Rectal smooth muscle tissue (tissue), 1 donor: Measurements from ENCODE around the gene BCOR.
A peak's percentile ranks its signal among the peaks of the same experiment; 100 is the strongest.

Experiments used
- H3K27ac ChIP-seq: one replicate; pipeline ENCODE4 v1.7.0; 2013; ENCODE audit warnings: low read depth, low read length, inconsistent platforms
- H3K27me3 ChIP-seq: one replicate; pipeline ENCODE4 v1.7.0; 2013; ENCODE audit warnings: low read length; ENCODE audit not compliant: control insufficient read depth, insufficient read depth
- H3K36me3 ChIP-seq: one replicate; pipeline ENCODE4 v1.7.0; 2013; ENCODE audit warnings: low read length; ENCODE audit not compliant: control insufficient read depth, insufficient read depth
- H3K4me1 ChIP-seq: one replicate; pipeline ENCODE4 v1.7.0; 2013; ENCODE audit warnings: low read length; ENCODE audit not compliant: control insufficient read depth, insufficient read depth
- H3K4me3 ChIP-seq: one replicate; pipeline ENCODE4 v1.7.0; 2013; ENCODE audit warnings: low read length
- H3K9ac ChIP-seq: one replicate; pipeline ENCODE4 v1.7.0; 2013; ENCODE audit warnings: low read length

BCOR gene

DNA sequence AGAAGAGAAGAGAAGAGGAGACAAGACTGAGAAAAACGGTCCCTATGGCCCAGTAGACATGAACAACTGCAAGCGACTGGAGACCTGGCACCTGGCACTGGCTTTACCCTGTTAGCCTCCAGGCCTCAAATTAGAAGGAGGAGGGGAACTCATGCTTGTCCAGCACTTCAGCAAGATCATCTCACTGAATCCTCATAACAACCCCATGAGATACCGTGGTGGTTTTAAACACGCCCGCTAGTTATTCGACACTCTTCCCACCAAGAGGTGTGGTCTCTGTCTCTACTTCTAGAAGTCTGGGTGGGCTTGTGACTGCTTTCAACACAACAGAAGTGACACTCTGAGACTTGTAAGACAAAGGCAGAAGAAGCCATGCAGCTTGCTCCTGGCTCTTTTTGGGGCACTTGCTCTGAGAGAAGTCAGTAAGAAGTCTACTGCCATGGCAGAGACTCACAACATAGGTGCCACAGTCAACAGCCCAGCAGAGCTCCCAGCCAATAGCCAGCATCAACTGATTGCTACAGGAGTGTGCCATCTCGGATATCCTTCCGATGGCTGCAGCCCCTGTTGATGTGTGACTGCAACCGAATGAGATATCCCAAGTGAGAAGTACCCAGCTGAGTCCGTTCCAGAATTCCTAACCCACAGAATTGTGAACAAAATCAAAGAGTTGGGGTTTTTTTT is 34.0 kb upstream of the BCOR start:
- no peaks in the 10 kb centered on the region for H3K27me3 ChIP-seq
- H3K4me1 ChIP-seq: no peaks in the 10 kb centered on the region
- H3K9ac ChIP-seq: no peak overlapping the region
- peak overlapping the region; percentile 70 for H3K27ac ChIP-seq
- no peak overlapping the region for H3K4me3 ChIP-seq
- H3K36me3 ChIP-seq: no peaks in the 10 kb centered on the region

DNA sequence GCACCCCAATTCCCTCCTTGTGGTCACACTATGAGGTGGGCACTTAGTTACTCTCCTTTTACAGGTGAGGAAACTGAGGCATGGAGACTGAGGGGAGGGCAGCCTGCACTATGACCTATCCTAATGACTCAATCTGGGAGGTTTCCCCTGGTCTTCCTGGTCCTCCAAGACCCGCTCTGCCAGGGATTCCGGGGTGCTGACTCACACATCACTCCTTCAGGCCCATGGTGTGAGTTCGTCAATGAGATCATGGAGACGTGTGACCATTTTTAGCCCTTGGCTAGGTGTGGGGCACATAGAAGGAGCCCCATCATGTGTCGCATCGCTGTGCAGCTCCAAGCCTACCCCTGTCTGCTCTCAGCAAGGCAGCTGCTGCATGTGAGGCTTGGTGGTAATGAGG is 32.4 kb upstream of the BCOR start:
- Histone ChIP-seq H3K27ac (no peak overlapping the region), H3K36me3 (no peaks in the 10 kb centered on the region), H3K4me3 (no peak overlapping the region), H3K9ac (no peak overlapping the region), H3K27me3 (no peaks in the 10 kb centered on the region), H3K4me1 (no peaks in the 10 kb centered on the region)

DNA sequence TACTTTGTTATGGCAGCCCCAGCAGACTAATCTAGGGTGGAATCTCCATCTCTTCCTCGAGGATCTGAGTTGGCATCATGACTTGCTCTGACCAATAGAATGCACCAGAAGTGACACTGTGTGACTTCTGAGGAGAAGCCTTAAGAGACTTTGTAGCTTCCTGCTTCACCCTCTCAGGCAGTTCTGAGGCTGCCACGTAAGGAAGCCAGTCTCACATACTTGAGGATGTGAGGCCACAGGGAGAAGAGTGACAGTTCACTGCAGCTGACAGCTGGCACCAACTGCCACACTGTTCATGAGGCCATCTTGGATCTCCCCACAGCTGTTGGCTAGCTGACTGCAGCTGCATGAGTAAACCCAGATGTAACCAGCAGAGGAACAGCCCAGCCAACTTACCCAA is 29.3 kb upstream of the BCOR start:
- H3K4me3 ChIP-seq: no peak overlapping the region
- H3K36me3 ChIP-seq: no peaks in the 10 kb centered on the region
- no peaks in the 10 kb centered on the region for H3K27me3 ChIP-seq
- no peak overlapping the region for H3K27ac ChIP-seq
- no peak overlapping the region for H3K9ac ChIP-seq
- H3K4me1 ChIP-seq: no peaks in the 10 kb centered on the region

DNA sequence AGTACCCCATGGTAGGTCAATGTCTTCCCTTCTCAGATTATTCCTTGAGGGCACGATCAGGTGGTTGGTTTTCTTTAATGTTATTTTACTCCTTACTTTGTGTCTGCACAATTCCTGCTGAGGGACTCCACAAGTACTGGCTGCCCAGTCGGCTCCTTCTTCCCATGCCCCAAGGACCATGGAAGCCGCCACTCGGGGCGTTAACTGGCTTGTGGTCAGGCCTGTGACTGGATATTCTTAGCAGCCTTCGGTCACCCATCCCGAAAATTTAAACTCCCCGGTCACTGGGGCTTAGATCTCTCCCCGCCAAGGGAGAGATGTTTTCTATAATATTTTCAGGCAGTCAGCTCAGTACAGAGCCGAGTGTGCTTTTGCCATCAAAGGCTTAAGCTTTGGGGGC is 24.7 kb upstream of the BCOR start:
- no peak overlapping the region for H3K27ac ChIP-seq
- H3K9ac ChIP-seq: no peak overlapping the region
- H3K4me3 ChIP-seq: no peak overlapping the region
- no peaks in the 10 kb centered on the region for H3K36me3 ChIP-seq
- no peaks in the 10 kb centered on the region for H3K4me1 ChIP-seq
- no peaks in the 10 kb centered on the region for H3K27me3 ChIP-seq

DNA sequence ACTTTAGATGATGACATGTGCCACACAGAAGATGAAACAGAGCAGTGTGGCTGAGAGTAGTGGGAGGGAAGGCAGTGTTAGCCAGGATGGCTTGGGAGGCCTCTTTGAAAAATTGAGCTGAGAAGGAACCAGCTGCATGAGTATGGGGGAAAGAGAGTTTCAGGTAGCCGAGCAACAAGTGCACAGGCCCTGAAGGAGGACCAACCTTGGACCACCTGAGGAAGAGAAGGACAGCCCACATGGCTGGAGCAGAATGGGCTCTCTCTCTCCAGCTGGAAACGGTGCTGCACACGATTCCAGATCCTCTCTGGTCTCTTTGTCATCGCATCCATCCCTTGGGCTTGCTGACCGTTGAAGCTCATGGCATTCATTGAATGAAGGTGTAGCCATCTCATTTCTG is 23.9 kb upstream of the BCOR start:
- no peaks in the 10 kb centered on the region for H3K4me1 ChIP-seq
- H3K36me3 ChIP-seq: no peaks in the 10 kb centered on the region
- no peak overlapping the region for H3K4me3 ChIP-seq
- H3K27me3 ChIP-seq: no peaks in the 10 kb centered on the region
- H3K27ac ChIP-seq: no peak overlapping the region
- no peak overlapping the region for H3K9ac ChIP-seq

DNA sequence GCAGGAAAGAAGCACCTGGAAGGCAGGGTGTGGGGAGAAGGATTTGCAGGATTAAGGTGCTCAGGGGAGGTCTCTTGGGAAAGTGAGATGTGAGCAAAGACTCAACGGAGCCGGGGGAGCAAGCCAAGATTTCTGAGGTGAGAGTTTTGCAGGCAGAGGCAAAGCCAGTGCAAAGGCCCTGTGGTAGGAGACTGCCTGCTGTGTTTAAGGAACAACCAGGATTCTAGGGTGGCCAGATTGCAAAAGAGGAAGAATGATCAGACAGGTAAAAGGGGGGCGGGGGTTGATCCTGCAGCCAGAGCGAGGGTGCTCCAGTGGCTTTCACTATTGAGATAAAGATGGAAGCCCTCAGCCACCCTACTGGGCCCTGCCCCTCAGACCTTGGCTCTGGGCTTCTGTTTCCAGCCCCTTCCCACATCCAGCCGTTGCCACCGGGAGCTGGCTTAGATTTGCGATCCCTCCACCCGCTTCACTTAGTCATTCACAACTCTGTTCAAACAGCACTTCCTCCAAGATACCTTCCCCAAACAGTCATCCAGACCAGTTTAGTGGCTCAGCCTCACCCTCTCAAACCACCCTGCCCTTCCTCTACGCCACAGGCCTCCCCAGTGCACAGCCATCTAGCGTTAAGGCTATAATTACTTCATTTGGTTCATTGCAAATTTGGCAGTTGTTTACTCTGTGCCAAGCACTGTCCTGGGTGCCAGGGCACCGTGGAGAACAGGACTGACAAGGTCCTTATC is 23.3 kb upstream of the BCOR start:
- H3K4me3 ChIP-seq: no peak overlapping the region
- no peaks in the 10 kb centered on the region for H3K4me1 ChIP-seq
- H3K27ac ChIP-seq: no peak overlapping the region
- H3K9ac ChIP-seq: no peak overlapping the region
- H3K27me3 ChIP-seq: no peaks in the 10 kb centered on the region
- H3K36me3 ChIP-seq: no peaks in the 10 kb centered on the region

DNA sequence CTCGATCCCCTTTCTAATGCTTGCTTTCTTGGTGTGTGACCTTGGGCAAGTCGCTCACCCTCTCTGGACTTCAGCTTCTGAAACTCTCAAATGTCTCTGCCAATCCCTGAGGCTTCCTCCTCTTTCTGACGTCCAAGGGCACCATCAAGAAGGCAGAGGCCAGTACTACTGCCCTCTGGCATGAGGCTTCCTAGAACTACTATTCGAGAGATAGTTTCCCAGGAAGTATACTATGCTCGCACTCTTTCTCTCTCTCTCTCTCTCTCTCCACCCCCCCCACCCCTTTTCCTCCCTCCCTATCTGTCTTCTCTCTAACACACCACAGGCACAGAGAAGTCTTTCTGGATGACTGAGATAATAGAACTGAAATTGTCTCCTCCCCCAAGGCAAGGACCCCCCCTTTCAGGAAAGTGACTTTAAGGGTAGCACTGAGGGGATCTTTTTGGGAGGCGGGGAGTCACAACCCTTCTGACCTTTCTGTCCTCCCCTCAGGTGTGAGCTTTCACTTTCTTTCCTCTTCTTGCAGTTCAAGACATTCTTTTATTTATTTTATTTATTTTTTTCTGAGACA is 20.0 kb upstream of the BCOR start:
- Histone ChIP-seq H3K36me3 (no peaks in the 10 kb centered on the region), H3K27ac (no peak overlapping the region), H3K9ac (no peak overlapping the region), H3K4me3 (no peak overlapping the region), H3K27me3 (no peaks in the 10 kb centered on the region), H3K4me1 (no peaks in the 10 kb centered on the region)

DNA sequence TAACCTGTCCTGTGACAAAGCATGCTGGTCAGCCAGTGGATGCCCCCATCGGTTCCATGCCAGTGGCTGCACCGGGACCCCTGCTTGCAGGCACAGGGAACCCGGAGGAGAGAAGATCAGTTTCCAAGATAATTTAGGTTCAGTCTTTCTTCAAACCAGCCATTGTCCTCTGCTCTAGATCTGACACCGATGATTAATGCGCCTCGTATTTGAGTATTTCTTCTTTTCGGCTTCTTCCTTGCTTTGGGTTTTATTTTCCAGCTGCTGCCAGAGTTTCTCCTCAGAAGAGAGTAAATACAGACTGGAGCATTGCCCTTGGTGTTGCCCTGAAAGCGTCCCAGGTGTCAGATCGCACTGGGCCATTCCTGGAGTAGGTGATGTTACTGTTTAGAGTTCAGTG is 19.2 kb upstream of the BCOR start:
- Histone ChIP-seq H3K4me3 (no peak overlapping the region), H3K4me1 (no peaks in the 10 kb centered on the region), H3K9ac (no peak overlapping the region), H3K27me3 (no peaks in the 10 kb centered on the region), H3K27ac (no peak overlapping the region), H3K36me3 (no peaks in the 10 kb centered on the region)

DNA sequence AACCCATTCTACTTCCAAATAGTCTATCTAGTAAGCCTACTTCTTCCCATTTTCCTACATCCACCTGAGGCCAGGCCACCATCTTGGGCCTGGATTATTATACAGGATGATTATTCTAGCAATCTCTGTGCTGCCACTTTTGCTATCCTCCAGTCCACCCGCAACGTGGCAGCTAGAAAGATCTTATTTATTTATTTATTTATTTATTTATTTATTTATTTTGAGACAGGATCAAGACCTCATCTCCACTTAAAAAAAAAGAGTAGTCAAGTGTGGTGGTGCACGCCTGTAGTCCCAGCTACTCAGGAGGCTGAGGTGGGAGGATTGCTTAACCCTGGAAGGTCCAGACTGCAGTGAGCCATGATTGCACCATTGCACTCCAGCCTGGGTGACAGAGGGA is 15.2 kb upstream of the BCOR start:
- Histone ChIP-seq H3K4me3 (no peak overlapping the region), H3K4me1 (peaks cover 3% of the 10 kb centered on the region), H3K36me3 (no peaks in the 10 kb centered on the region), H3K27ac (no peak overlapping the region), H3K27me3 (no peaks in the 10 kb centered on the region), H3K9ac (no peak overlapping the region)

DNA sequence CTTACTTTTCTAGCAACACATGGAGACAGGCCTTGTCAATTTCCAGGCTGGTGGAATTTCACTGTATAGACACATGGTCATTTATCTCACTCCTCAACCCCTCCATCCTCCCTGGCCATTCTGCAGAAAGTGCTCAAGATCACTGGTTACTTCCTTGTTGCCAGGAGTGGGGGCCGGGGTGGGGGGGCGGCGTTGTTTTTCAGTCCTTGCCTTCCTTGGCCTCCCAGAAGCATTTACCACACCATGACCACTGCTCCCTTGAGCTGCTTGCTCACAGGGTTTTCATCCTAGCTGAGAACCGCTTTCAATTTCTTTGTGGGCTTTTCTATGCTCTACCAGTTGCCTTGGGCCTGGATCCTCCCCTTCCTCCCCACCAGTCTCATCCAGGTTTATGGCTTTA is 14.1 kb upstream of the BCOR start:
- no peaks in the 10 kb centered on the region for H3K36me3 ChIP-seq
- H3K27me3 ChIP-seq: no peaks in the 10 kb centered on the region
- H3K9ac ChIP-seq: no peak overlapping the region
- no peak overlapping the region for H3K27ac ChIP-seq
- H3K4me3 ChIP-seq: no peak overlapping the region
- H3K4me1 ChIP-seq: peaks cover 6% of the 10 kb centered on the region

DNA sequence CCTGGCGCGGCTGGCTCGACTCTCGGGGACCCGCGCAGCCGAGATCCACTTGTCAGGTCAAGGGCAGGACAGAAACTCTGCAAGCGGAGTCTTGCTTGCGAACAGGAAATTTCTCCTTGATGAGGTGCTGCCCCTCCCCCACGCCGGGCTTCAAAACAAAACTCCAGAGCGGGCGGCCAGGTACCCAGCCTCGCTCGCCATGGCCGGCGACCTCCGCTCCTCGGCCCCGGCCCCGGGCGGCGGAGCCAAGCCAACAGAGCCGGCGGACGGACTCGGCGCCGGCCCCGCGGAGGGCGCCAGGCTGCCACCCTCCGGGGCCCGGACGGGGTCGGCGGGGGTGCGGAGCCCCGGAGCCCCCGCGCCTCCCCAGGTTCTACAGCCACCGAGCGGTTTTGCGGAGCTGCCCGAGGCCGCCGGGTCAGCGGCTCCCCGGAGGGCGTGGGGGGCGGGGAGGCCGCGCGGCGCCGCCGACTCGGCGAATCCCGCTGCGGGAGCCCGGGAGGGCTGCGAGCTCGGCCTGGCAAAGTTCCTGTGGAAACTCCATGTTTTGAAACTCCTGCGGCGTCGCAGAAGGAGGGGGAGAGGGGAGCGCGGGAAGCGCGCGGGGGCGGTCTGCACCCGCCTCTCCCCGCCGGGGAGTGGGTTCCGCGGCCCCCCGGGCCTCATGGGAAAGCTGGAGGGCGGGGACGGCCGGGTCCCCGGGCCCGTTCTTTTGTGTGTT is 11.7 kb upstream of the BCOR start:
- H3K9ac ChIP-seq: no peak overlapping the region
- peaks cover 8% of the 10 kb centered on the region for H3K4me1 ChIP-seq

DNA sequence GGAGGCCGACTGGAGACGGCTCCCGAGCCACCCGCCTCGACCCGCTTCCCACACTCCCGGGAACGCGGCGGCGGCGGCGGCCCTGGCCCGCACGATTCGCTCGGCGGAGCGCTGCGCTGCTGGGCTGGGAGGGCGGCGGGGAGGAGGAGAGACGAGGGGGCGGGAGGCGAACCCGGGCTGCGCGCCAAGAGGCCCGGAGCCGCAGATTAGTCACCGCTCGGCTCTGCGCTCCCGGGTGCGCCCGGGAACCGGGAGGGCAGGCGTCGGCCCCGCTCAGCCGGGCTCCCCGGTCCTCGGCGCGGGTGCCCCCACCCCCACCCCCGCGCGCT is 11.2 kb upstream of the BCOR start:
- no peak overlapping the region for H3K9ac ChIP-seq
- H3K4me1 ChIP-seq: peaks cover 8% of the 10 kb centered on the region
- no peaks in the 10 kb centered on the region for H3K27me3 ChIP-seq
- H3K27ac ChIP-seq: peak overlapping the region; percentile 76
- H3K36me3 ChIP-seq: no peaks in the 10 kb centered on the region
- H3K4me3 ChIP-seq: peak overlapping the region; percentile 61

More for the DNA sequence above, 11.7 kb upstream of the BCOR start:
- Histone ChIP-seq H3K4me3 (peak overlapping the region; percentile 60), H3K27ac (peak overlapping the region; percentile 76), H3K27me3 (no peaks in the 10 kb centered on the region), H3K36me3 (no peaks in the 10 kb centered on the region)
